Retinal pigment epithelial cell (primary cell): ENCODE data around the gene PGP.

ENCODE experiments used
- DNase-seq: peaks from one replicate; pipeline ENCODE4 v3.0.0-alpha.2; 2010; ENCODE audit warnings: low read depth
- H3K4me3 ChIP-seq: 2 replicates; pipeline ENCODE4 v1.5.1; 2011; ENCODE audit warnings: mild to moderate bottlenecking, low read length, control low read depth, moderate library complexity
- TF ChIP-seq, protein P1 (sequence below): conservative IDR thresholded peaks from 2 replicates; pipeline ENCODE4 v1.5.1; 2011; ENCODE audit warnings: low read depth, low read length, control low read depth, inconsistent platforms

PGP gene

DNA sequence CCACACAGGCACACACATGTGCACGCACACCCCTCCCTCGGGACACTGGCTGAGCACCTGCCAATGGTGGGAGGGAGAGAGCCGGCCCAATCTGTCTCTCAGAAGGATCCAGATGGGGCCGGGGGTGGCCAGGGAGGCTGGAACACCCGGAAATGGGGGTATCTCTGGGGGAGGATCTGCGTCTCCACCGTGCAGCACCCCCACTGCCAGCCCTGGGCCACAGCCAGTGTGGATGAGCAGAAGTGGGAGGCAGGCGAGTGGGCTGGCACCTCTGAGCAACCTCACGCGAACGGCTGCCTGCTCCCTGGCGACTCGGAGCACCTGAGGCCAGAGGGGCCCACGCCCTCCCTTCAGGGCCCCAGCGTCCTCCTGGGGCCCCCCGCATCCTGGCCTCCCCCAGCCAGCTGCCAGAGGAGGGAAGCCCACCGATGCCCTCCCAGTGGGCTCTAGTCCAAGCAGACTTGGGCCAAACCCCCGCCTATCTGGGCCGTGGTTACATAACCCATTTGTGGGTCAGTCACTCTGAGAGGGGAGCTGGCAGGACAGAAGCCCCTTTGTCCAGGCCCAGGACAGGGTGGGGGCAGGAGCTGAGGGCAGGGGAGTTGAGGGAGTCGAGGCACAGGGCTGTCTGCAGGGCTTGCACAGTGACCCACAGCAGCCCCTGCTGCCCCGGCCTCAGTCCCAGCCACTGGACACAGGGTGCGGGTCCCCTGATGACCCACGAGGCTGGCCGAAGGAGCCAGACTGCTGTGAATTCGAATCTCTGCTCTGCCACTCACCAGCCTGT, 23.8 kb downstream of the PGP start:
- DNase-seq, result no peak
- TF ChIP-seq, protein P1, sequence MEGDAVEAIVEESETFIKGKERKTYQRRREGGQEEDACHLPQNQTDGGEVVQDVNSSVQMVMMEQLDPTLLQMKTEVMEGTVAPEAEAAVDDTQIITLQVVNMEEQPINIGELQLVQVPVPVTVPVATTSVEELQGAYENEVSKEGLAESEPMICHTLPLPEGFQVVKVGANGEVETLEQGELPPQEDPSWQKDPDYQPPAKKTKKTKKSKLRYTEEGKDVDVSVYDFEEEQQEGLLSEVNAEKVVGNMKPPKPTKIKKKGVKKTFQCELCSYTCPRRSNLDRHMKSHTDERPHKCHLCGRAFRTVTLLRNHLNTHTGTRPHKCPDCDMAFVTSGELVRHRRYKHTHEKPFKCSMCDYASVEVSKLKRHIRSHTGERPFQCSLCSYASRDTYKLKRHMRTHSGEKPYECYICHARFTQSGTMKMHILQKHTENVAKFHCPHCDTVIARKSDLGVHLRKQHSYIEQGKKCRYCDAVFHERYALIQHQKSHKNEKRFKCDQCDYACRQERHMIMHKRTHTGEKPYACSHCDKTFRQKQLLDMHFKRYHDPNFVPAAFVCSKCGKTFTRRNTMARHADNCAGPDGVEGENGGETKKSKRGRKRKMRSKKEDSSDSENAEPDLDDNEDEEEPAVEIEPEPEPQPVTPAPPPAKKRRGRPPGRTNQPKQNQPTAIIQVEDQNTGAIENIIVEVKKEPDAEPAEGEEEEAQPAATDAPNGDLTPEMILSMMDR, result no peak
- H3K4me3 ChIP-seq, result no peak overlapping the region

GRCh38 chr16:2190002-2190658, 24.5 kb downstream of the PGP start:
- TF ChIP-seq, protein P1, result no peak
- no peak overlapping the region for H3K4me3 ChIP-seq
- DNase-seq, result no peak

GRCh38 chr16:2189252-2189893, 25.3 kb downstream of the PGP start:
- no peak for DNase-seq
- TF ChIP-seq, protein P1, result no peak
- no peak overlapping the region for H3K4me3 ChIP-seq

- no peak overlapping the region for H3K4me3 ChIP-seq
- no peak for DNase-seq
- TF ChIP-seq, protein P1, result no peak
Measured at GRCh38 chr16:2188395-2188794, 26.2 kb downstream of the PGP start.

GRCh38 chr16:2187212-2187611, 27.4 kb downstream of the PGP start:
- DNase-seq, result no peak
- H3K4me3 ChIP-seq, result no peak overlapping the region
- TF ChIP-seq, protein P1, result no peak

DNA sequence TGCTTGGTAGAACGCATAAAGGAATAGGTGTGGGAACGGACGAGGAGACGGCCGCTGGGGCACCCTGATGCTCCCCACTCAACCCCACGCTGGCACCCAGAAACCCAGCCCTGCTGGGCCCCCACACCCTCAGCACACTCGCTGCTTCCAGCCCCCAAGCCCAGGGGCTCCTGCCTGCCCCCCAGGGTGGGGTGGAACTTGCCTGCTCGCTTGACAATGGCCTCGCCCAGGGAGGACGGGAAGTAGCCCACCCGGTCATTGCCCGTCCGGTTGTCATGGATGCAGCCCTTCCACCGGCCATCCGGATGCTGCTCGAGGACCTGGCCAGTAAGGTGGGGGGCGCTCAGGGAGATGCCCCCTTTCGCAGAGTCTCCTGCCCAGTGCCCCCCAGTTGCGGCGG, 28.1 kb downstream of the PGP start:
- TF ChIP-seq, protein P1, result no peak
- DNase-seq, result no peak
- no peak overlapping the region for H3K4me3 ChIP-seq
